Dedifferentiated amniotic fluid mesenchymal stem cell (primary cell): ENCODE data around the gene PNO1.
A peak's percentile ranks its signal among the peaks of the same experiment; 100 is the strongest.
"Not testable (repeated sequence)": the region's sequence is repeated elsewhere in the genome, so short reads cannot be mapped to it uniquely, and the experiment has no call there.

Experiments
- DNase-seq: peaks from one replicate; pipeline ENCODE4 v3.0.0-alpha.2; 2016; ENCODE audit errors: extremely low spot score

The PNO1 gene

DNA sequence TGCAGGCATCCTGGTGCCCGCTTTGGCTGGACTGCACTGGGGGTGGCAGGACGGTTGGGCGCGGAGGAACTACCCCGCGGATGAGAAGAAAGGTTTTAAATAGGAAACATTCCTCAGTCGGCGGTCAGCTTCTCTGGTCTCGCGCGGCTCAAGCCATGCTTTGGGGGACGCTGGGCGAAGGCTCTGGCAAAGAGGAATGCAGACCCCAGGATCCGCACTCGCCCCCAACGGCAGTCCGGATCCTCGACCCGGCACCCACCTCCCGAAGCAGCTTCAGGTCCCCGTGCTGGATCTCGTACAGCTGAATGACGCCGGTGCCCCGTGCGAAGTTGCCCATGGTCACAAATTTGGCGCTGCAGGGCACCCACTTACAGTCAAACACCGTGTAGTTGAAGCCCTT, 686 bp upstream of the PNO1 start:
- peak; percentile 15 for DNase-seq

DNA sequence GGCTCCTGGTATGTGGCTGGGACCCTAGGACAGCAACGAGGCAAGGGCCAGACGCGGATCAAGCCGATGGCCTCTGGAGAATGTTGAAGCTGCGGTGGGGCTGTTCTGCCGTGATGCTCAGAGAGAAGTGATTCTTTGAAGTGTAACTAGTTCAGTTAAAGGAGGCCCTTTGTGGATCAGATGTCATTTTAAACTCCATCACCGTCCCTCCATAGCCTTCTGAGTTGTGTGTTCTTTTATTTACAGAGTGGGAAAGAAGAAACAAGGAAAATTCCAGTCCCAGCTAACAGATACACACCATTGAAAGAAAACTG, 403 bp downstream of the PNO1 start:
- DNase-seq: no peak

GRCh38 chr2:68163641-68164040, 6.0 kb downstream of the PNO1 start:
- no peak for DNase-seq

DNA sequence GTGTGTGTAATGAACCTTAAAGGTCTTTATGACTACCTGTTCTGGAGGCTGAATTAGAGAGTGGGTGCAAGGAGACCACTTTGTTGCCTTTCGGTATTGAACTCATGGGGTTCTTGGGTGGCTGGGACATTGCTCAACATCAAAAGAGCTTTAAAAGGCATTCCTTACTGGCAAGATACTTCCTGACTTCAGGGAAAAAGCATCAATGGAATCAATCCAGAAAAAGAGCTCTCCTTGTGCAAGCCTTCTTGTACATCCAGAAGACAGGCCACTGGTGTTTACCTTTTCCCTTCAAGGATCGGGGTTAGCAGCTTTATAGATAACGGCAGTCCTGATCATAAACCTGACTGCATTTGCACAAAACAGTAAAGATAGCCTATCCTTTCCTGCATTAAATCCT, 9.5 kb downstream of the PNO1 start:
- DNase-seq: no peak

DNA sequence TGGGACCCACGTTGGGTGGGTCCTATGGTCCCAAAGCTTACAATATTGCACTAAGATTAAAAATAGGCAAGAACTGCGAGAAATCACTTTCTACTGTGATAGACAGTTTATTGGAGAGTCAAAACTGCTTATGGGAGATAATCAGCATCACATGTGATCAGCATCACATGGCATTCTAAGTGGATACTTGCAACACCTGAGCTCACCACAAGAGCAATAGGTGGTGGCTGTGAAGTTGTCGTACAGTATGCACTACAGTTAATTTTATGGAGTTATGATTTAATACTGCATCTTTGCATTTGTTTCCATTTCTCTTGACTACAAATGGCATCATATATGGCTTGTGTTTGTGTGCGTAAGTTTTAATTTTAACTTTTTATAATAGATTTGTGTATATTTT, 11.6 kb downstream of the PNO1 start:
- DNase-seq: no peak

DNA sequence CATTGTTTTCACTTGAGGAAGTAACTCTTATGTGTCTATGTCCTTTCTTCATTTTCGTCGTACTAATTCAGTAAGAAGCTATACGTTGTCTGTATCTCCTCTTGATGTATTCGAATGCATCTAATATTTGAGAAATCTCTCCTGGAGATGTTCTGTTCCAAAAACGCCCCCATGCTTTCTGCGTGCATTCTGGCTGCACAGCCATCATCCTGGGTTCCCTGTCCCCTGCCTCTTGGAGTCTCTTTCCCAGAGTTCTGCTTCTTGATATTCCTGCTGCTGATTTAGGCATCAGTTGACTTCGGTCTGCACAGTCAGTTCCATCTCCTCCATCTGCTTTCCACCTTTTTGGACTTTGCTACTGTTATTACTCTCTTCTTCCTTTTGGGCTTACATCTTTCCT, 13.5 kb downstream of the PNO1 start:
- DNase-seq: no peak

DNA sequence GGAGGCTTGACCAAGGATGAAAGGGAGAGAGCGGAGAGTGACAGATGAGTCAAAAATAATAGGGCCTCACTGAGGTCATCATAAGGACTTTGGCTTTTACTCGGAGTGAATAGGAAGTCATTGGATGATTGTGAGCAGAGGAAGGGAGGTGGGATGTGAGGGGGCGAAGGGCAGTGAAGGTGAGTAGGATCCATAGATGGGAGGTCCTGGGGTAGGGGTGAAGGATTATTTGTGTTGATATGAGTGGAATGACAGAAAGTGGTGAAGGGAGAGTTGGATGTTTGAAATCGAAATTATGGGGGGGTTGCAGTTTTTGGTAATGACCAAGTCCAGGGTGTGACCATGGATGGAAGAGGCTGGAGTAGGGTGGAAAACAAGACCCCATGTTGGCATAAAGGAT, 14.0 kb downstream of the PNO1 start:
- no peak for DNase-seq

DNA sequence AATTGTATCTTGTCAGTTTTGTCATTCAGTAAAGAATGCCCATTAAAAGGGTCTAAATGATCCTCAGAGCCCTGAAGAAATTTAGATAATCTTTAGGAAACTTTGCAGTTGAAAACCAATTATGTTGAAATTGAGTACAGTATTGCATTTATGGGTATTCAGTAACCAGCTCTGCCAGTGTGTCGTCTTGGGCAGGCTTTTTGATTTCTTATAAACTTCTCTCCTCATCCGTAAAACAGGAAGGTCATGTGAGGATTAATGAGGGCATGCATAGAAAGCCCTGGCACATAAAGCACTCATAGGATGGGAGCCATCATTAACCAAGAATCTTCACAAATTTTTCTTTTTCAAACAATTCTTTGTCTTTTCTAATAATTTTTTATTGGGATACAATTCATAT, 14.8 kb downstream of the PNO1 start:
- DNase-seq: no peak

DNA sequence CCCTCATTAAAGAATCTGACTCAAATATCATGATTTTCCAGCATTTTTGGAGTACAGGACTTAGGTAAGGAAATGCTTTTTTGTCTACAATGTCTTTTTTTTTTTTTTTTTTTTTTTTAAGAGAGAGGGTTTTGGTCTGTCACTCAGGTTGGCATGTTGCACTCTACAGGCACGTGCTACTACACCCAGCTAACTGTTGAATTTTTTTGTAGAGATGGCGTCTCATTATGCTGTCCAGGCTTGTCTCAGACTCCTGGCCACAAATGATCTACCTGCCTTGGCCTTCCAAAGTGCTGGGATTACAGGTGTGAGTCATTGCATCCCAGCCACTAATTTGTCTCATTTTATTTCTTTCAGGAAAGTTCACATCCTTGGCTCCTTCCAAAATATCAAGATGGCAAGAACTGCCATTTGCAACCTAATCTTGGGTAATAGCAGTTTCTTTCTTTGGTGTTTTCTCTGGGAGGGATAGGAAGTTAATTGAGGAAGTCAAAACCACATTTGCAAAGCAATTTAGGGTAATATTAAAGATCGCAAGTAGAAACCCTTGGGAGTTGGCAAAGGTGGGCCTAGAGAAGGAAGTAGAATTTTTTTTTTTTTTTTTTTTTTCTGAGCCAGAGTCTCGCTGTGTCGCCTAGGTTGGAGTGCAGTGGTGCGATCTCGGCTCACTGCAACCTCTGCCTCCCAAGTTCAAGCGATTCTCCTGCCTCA, 15.5 kb downstream of the PNO1 start:
- no peak for DNase-seq

- not testable (repeated sequence) for DNase-seq
Observed at GRCh38 chr2:68175210-68175609, 17.5 kb downstream of the PNO1 start.

DNA sequence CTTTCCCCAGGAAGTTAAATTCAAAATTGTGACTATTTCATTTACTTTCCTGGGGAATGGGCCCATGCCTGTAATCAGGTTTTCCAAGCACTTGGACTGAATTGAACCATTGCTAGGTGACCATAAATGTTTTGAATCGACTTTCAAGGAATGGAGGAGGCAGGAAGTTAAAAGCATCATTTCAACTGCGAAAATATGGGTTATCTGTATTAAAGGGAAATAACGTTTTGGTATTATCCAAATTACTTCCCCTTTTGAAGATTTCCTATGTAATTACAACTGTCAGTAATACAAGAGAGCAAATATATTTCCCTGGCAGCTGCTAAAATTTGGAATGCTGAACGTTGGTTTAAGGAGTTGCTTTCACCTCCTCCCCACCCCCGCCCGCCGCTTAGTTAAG, 19.0 kb downstream of the PNO1 start:
- DNase-seq: no peak

DNA sequence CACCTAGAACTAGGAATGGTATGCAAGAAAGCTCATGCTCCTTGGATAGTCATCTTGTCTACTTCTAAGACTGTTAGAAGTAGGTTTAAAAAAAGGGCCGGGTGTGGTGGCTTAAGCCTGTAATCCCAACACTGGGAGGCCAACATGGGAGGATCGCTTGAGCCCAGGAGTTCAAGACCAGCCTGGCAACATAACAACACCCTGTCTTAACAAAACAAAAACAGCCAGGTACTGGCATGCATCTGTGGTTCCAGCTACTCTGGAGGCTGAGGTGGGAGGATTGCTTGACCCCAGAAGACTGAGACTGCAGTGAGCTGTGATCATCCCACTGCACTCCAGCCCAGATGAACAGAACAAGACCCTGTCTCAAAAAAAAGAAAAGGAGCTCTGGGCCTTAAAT, 19.9 kb downstream of the PNO1 start:
- DNase-seq: no peak

DNA sequence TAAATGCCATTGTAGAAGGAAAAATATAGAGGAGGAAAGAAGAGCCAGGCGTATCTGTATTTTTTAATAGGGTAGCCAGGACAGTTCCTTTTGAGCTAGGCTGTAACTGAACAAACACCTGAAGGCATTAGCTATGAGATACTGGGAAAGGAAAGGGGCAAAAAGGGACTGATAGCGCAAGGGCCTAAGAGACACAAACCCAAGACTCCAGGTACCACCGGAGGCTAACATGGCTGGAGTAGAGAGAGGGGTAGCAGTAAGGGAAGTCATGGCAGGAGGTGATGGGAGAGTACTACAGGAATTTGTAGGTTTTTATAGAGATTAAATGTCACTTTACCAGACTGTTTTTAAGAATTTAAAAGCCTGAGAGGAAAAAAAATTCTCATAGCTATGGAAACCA, 20.7 kb downstream of the PNO1 start:
- DNase-seq: no peak

DNA sequence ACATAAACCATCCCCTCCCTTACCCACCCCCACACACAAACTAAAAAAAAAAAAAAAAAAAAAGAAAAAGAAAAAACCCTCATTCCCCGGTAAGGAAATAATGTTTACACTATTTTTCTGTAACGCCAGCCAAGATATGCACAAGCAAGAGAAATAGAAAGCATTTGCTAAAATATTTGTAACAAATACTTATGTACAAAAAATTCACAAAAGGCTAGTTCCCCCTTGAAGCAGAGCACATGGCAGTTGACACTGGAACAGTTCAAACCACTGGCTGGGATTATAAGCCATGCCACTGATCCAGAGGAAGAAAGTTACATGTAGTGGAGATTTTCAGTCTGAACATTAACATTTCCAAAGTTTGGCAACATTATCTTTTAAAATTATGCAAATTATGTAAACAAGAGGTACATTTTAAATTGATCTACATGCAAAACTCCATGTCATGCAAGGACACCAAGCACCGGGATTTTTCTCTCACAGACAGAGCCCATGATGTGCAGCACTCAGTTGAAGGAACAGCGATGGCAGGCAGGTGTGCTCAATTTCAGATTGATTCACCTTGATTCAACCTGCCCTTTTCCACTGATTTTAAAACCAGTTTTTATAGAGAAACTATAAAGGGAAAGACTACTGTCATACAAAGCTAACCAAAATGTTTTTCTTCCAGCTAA, 21.4 kb downstream of the PNO1 start:
- DNase-seq: no peak

DNA sequence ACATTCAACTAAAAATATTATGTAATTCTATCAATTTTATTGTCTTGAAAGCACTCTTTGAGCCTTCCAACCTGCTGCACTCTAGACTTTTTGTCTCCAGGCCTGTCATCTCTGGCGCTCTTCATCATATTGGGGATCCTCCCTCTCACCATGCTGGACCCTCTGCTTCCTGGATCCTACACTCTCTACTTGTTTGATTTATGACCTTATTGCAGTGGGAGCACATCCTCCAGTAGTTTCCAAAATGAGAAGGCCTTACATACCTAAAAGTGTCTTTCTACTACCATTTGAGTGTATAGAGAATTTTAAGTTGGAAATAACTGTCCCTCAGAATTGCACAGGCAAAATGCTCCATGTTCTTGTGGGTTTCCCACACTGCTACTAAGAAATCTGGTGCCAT, 25.2 kb downstream of the PNO1 start:
- DNase-seq: no peak

GRCh38 chr2:68185541-68186164, 28.0 kb downstream of the PNO1 start:
- no peak for DNase-seq

DNA sequence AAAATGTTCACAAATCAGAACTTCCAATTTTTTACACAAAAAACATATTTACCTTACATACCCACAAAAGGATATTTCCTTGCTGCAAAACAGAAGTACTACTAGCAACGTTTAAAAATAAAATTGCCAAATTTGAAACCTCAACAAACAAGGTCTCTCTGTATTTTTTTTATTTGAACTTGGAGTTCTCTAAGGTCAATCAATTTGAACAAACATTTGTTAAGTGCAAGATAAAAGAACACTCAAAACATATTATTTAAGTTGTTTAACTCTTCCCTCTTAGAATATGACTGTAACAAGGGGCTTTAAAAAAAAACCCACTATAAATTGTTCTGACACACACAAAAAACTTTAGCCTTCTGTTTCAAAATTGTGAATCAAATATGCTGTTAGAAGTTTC, 29.6 kb downstream of the PNO1 start:
- no peak for DNase-seq

DNA sequence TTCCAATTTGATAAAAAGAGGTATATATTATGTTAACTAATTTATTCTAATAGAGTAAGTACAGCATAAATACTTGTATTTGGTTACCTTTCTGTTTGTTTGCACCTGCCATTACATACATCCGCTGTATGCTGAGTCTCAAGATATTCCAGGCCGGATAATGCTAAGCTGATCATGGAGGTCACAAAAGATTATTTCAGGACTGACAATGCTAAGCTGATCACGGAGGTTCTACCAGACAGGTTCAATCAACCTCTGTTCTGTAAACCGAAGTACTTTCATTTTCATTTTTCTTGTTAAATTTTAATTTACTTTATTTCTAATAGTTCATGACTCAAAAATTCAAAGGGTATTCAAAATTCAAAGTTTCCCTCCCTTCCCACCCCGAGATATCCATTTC, 31.1 kb downstream of the PNO1 start:
- DNase-seq: no peak

DNA sequence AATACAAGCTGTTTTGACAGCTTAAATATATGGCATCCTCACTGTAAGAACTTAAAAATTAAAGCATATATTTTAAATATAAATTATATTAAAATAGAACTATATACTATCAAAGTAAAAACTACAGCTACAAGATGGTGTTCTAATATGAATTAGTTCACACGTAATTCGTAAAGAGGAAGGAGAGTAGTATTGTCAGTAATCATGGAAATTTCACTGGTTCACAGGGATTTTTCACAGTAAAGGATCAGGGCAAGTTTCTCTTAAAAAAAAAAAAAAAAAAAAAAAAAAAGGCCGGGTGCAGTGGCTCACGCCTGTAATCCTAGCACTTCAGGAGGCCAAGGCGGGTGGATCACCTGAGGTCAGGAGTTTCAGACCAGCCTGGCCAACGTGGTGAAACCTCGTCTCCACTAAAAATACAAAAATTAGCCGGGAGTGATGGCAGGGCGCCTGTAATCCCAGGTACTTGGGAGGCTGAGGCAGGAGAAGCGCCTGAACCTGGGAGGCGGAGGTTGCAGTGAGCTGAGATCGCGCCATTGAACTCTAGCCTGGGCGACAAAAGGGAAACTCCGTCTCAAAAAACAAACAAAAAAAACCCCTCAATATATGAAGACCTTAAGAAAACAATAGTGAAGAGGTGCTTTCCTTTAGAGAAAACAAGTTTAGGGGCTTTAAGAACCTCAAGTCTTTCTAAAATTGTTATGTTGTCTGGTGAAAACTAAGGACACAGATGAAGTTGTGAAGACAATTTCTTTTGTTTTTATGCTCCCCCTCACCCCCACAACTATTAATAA, 32.5 kb downstream of the PNO1 start:
- DNase-seq: no peak

GRCh38 chr2:68190991-68191731, 33.5 kb downstream of the PNO1 start:
- DNase-seq: peak; percentile 54

DNA sequence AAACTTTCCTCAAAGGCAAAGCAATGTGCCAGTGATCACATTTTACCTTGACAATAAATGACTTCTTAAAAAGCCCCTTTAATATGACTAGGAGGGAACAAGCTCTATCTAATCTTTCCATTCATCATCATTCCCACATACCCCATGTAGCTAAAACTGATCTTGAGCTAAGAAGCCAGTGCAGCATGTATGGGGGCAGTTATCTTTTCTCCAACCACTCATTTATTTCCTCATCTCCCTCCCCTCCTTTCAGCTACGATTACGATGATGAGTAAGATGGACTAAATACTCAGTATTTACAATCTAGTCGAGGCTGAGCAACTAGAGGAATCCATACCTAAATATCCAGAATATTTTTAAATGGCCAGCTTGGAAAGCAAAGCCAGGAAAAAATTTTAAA, 35.5 kb downstream of the PNO1 start:
- DNase-seq: no peak

- peak; percentile 54 for DNase-seq
Observed at GRCh38 chr2:68193787-68194372, 36.2 kb downstream of the PNO1 start.
